A204.1 (cell line): ENCODE measurements around the gene PRAMEF8.
"Not testable (repeated sequence)": the region's sequence is repeated elsewhere in the genome, so short reads cannot be mapped to it uniquely, and the experiment has no call there.

ENCODE experiments used
- FAIRE-seq: peaks from 2 replicates; lab custom pipeline; 2012; peaks lifted over from hg19 to GRCh38; lab: Jason Lieb, UNC

PRAMEF8 gene

DNA sequence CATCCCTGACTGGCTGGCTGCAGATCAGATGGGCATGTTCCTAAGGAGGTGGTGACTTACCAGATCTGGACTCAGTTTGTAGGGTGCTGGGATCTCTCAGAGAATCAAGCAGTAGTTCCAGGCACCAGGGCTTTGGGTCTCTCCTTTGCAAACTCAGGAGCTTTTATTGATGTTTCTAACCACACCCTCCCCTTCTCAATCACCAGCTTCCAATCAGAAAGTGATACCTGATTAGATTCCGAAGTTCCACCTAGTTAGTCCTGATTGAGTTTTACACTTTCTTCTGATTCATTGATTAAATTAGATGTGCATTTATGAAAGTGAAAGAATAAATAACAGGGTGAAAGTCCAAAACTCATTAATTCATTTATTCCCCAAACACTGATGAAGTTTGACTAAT, at the start of gene PRAMEF8:
Gene PRAMEF8 (minus strand): TSS at position 101 of the 400 bp plus-strand sequence. CDS start 1,046 bp downstream, outside the sequence.
- FAIRE-seq: not testable (repeated sequence)

DNA sequence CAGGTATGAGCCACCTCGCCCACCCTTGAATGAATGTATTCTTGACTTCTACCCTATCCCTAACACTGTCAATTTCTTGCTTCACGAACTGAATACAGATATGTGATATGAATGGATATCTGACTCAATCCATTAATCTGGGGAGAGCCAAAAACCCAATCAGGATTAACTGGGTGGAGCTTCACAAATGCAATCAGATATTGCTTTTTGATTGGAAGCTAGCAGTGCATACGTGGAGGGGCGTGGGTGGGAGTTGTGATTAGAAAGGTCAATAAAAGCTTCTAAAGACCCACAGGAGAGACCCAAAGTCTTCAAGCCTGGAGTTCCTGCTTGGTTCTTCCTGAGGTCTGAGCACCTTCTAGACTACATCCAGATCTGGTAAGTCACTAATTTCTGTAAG, 30.3 kb upstream of the PRAMEF8 start, which contains the start of gene PRAMEF15:
Gene PRAMEF15 (plus strand): TSS at position 301 of the 400 bp plus-strand sequence. CDS start 2,827 bp downstream, outside the sequence.
- not testable (repeated sequence) for FAIRE-seq

DNA sequence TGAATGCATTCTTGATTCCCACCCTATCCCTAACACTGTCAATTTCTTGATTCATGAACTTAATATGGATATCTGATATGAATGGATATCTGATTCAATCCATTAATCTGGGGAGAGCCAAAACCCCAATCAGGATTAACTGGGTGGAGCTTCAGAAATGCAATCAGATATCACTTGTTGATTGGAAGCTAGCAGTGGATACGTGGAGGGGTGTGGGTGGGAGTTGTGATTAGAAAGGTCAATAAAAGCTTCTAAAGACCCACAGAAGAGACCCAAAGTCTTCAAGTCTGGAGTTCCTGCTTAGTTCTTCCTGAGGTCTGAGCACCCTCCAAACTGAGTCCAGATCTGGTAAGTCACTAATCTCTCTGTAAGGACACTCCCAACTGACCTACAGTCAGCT, 18.3 kb upstream of the PRAMEF8 start, which contains the start of gene PRAMEF33:
Gene PRAMEF33 (plus strand): TSS at position 301 of the 400 bp plus-strand sequence. CDS start 2,416 bp downstream, outside the sequence.
- not testable (repeated sequence) for FAIRE-seq

DNA sequence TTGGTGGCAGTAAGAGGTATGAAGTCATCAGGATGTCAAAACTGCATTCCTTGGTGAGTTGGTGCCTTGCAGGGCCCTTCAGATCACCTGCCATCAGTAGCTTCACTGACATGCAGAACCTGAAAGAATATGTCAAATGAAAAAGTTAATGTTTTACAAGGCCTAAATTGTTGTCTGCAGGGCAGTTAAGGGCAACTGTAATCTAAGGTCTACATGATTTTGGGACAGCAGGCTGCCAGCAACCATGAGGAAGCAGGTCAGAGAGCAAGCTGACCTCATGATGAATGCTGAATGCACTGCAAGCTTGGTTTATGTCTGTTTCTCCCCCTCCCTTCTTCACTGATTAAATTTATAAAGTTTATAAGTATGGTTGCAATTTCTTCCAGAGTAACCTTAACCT, 17.3 kb upstream of the PRAMEF8 start:
- FAIRE-seq: not testable (repeated sequence)

DNA sequence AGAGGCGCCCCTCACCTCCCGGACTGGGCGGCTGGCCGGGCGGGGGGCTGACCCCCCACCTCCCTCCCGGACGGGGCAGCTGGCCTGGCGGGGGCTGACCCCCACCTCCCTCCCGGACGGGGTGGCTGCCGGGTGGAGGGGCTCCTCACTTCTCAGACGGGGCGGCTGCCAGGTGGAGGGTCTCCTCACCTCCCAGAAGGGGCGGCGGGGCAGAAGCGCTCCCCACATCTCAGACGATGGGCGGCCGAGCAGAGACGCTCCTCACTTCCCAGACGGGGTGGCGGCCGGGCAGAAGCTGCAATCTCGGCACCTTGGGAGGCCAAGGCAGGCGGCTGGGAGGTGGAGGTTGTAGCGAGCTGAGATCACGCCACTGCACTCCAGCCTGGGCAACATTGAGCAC, 13.8 kb upstream of the PRAMEF8 start:
- not testable (repeated sequence) for FAIRE-seq

DNA sequence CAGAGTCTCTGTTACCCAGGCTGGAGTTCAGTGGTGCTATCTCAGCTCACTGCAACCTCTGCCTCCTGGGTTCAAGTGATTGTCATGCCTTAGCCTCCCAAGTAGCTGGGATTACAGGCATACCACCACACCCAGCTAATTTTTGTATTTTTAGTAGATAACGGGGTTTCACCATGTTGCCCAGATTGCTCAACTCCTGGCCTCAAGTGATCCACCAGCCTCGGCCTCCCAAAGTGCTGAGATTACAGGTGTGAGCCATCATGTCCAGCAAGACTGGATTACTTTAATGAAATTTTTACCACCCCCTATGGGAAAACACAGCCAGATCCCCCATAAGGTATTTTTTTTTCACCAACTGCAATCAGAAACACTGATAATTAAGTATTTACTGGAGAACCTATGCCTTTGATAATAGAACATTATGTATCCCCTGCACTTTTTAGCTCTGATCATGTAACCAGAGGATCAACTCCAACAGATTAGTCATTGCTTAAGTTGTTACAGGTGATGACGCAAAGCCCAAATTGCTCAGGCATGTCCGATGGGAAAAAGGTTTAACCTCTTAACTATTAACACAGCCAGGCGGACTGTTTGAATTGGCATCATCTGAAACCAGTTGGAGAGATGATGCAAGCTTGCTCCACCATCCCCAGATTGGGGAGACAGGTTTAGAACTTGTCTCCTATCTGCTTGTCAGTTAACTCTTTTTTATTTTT, 12.4 kb upstream of the PRAMEF8 start:
- not testable (repeated sequence) for FAIRE-seq

DNA sequence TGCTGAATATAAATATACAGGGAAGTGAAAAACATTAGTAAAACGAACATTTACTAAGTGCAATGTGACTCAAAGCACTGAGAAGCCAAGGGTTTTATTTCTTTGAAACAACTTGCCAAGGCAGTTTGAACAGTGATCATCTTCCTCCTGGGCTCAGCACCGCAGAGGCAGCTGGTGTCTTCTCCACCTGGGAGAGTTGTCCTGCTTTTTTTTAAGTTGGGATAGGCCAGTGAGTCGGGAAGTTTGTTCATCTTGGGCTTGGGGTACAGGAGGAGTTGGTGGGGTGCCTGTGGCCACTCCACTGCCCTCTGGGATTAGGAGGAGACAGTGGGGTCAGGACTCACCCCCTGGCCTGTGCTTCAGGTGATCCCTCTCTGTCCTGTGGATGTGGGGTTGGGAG, 4.1 kb upstream of the PRAMEF8 start:
- not testable (repeated sequence) for FAIRE-seq

DNA sequence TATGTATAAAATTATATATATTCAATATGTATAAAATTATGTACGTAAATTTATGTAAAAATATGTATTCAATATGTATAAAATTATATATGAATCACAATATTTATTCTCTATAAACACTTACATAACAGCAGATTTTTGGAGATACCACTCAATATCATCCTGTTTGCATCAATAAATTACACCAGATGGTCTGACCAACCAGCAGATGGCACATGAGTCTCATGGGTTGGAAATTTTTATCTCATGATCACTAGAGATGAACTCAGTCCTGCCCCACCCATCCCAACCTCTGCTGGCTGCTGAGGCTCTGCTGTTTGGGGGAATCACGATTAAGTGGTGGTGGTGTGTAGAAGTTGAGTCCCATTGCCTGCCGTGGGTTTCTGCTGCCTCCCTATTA, 5.3 kb downstream of the PRAMEF8 start:
- peak; percentile 95 for FAIRE-seq

DNA sequence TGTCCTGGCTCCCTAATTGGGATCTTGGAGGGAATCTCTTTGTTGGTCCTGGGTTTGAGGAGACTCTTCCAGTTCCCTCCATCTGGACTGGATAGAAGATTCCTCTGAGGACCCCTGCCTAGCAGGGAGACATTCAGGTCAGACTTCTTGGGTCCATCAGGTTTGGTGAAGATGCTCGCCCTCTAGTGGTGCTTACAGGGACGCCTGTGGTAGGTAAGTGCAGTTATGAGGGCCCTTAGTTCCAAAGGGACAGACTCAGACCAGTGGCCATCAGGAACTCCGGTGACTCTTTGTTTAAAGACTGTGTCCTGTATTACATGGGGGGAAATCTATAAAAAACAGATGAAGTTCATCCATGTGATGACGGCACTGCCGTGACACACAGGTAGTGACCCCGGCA, 7.9 kb downstream of the PRAMEF8 start:
- not testable (repeated sequence) for FAIRE-seq

DNA sequence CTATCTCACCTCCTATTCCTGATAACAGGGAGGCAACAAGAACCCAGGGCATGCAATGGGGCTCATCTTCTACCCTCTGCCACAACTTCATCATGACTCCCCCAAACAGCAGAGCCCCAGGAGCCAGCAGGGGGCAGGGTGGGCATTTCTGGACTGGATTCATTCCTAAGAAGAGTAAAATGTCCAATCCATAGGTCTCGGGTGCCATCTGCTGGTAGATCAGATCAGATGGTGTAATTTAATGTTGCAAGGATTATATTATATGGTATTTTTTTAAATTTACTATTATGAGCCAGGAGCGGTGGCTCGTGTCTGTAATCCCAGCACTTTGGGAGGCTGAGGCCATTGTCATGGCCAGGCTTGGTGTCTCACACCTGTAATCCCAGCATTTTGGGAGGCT, 19.8 kb downstream of the PRAMEF8 start:
- FAIRE-seq: not testable (repeated sequence)

DNA sequence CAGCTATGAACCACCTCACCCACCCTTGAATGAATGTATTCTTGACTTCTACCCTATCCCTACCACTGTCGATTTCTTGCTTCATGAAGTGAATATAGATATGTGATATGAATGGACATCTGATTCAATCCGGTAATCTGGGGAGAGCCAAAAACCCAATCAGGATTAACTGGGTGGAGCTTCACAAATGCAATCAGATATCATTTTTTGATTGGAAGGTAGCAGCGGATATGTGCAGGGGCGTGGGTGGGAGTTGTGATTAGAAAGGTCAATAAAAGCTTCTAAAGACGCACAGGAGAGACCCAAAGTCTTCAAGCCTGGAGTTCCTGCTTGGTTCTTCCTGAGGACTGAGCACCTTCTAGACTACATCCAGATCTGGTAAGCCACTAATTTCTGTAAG, 31.0 kb downstream of the PRAMEF8 start, which contains the start of gene PRAMEF5:
Gene PRAMEF5 (plus strand): TSS at position 301 of the 400 bp plus-strand sequence. CDS start 5,071 bp downstream, outside the sequence.
- not testable (repeated sequence) for FAIRE-seq

DNA sequence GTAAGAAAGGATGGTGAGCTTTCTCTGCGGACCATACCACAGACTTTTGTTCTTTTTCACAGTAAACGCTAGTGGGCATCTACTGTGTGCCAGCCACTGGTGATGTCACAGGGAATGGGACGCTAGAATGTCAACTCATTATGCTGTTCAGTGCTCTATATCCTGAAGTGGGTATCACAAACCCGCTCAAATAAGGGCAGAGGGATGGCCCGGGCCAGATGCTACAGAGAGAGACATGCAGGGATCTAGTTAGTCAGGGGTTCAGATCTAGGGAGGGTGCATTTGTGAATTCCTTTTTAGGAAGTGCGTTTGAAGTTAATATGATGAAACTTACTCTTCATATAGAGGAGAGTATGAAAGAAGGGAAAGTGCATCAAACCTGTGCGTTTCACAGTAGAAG, 37.8 kb downstream of the PRAMEF8 start:
- not testable (repeated sequence) for FAIRE-seq

DNA sequence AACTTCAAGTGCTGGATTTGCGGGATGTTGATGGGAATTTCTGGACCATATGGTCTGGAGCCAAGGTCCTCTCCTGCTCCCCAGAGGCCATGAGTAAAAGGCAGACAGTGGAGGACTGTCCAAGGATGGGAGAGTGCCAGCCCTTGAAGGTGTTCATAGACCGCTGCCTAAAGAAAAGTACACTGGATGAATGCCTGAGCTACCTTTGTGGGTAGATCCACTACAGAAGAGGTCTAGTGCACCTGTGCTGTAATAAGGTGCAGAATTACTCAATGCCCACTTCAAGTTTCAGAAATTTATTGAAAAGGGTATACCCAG, 38.4 kb downstream of the PRAMEF8 start:
- FAIRE-seq: not testable (repeated sequence)

DNA sequence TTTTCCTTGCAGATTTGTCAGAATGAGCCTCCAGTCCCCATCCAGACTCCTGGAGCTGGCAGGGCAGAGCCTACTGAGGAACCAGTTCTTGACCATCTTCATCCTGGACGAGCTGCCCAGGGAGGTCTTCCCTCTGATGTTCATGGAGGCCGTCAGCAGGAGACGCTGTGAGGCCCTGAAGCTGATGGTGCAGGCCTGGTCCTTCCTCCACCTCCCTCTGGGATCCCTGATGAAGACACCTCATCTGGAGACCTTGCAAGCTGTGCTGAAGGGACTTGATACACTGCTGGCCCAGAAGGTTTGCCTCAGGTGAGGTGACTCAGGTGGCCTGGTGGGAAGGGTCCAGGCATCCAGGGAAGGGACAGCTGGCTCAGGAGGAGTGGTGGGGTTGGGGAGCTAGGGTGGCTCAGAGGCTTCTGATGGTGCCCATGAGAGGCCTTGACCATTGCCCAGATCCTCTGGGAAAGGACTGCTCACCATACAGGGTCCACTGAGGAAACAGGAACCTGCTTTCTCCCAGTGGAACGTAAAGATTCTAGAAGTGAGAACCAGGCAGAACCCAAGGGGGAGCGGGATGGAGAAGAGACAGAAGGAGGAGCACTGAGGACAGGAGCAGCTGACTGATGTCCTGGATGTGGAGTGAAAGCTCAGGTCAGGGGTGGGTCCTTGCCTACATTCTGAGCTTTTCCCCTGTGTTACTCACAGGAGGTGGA, 38.9 kb downstream of the PRAMEF8 start:
- not testable (repeated sequence) for FAIRE-seq

DNA sequence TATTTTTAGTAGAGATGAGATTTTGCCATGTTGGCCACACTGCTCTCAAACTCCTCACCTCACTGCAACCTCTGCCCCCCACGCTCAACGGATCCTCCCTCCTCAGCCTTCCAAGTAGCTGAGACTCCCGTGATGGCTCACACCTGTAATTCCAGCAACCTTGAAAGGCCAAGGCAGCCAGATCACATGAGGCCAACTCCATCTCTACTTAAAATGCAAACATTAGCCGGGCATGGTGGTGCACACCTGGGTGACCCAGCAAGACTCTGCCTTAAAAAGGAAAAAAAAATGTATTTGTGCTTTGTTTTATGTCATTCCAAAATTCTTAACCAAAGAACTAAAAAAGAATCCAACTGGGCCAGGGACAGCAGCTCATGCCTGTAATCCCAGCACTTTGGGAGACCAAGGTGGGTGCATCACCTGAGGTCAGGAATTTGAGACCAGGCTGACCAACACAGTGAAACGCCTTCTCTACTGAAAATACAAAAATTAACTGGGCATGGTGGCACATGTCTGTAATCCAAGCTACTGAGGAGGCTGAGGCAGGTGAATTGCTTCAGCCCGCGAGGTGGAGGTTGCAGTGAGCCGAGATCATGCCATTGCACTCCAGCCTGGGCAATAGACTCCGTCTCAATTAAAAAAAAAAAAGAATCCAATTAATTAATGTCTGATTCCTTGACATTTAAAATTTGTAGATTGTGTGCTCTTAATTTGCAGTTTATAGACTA, 41.2 kb downstream of the PRAMEF8 start:
- not testable (repeated sequence) for FAIRE-seq

DNA sequence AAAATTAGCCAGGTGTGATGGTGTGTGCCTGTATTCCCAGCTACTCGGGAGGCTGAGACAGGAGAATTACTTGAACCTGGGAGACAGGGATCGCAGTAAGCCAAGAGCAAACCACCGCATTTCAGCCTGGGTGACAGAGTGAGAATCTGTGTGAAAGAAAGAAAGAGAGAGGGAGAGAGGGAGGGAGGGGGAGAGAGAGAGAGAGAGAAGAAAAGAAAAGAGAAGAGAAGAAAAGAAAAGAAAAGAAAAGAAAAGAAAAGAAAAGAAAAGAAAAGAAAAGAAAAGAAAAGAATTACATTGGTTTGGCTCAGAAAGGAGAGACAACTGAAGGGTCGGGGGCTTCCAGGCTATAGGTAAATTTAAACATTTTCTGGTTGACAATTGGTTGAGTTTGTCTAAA, 45.3 kb downstream of the PRAMEF8 start:
- FAIRE-seq: not testable (repeated sequence)

DNA sequence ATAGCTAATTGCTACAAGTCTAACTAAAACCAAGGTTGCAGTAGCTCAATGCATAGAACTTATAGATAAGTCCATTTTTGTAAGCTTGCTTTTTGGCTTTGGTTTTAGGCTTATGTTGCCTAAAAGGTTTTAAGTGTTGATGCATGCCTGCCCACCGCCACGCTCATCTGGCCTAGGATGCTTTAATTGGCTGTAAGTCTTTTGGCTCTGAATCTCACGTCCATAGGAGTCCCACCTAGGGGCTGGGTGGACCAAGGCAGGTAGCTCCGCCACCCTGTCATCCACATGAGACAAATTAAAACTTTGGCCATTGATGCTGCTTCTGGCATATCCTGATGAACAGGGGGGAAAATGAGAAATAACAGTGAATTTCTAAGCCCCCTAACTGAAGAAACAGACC, 47.4 kb downstream of the PRAMEF8 start:
- not testable (repeated sequence) for FAIRE-seq

DNA sequence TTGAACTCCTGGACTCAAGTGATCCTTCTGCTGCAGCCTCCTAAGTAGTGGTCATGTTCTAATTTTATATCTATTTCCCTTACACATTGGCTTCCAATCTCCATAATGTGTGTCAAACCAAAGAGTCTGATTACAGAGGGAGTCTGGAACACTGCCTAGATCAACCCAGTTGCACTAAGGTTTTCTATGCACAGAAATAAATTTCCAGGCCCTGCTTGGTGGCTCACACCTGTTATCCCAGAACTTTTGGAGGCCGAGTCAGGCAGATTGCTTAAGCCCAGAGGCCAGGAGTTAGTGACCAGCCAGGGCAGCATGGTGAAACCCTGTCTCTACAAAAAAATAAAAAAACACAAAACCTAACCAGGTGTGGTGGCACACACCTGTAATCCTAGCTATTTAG, 50.9 kb downstream of the PRAMEF8 start:
- FAIRE-seq: not testable (repeated sequence)

DNA sequence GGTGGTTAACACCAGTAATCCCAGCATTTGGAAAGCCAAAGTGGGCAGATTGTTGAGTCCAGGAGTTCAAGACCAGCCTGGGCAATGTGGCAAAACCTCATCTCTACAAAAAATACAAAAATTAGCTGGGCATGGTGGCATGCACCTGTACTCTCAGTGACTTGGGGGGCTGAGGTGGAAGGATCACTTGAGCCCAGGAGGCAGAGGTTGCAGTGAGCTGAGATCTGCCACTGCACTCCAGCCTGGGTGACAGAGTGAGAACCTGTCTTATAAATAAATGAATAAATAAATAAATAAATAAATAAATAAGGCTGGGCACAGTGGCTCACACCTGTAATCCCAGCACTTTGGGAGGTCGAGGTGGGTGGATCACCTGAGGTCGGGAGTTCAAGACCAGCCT, 52.9 kb downstream of the PRAMEF8 start:
- FAIRE-seq: not testable (repeated sequence)
